B cell (primary cell): ENCODE measurements around the gene AP4E1. TPM values are rescaled to one million over a fixed set of nuclear protein-coding genes. Genes with fewer than 3 reads are reported as not detected.

Experiments used
- ATAC-seq: fragments of 200-7000 bp; cut with Tn5 transposase; one replicate; pipeline ENCODE4 v1.10.0; 2021; ENCODE audit warnings: low read depth, mild to moderate bottlenecking, moderate number of reproducible peaks, moderate library complexity
- CTCF ChIA-PET: fragments of 350-600 bp; sonication (Branson Sonifier 250); formaldehyde crosslinking; loops from one replicate; lab custom pipeline; 2021; ENCODE audit warnings: antibody characterized with exemption, inconsistent platforms; lab: Charles Lee
- POLR2A ChIA-PET: fragments of 350-600 bp; sonication (Branson Sonifier 250); formaldehyde crosslinking; loops from one replicate; lab custom pipeline; 2021; ENCODE audit warnings: antibody characterized with exemption; lab: Charles Lee
- DNase-seq: peaks from one replicate; pipeline ENCODE4 v3.0.0; 2013
- H2AFZ ChIP-seq: 2 replicates; pipeline ENCODE4 v1.6.1; 2012; ENCODE audit warnings: mild to moderate bottlenecking, low read depth, low read length; ENCODE audit not compliant: insufficient read depth, poor library complexity, severe bottlenecking
- H3K27ac ChIP-seq, 2 donors: 1 replicate in 1 of 2; 2 replicates in 1 of 2; pipeline ENCODE4 v1.5.1; 2012 to 2013; ENCODE audit warnings: low read length in 2 of 2, mild to moderate bottlenecking in 2 of 2, moderate library complexity in 1 of 2
- H3K27me3 ChIP-seq, 4 experiments: fragments of 200-600 bp in 1 of 4; sonication (generic) in 1 of 4; replicated peaks in 1 of 4; 1 replicate in 2 of 4; 2 replicates in 2 of 4; pipeline versions ENCODE4 v1.6.1 to v1.7.0; 2013 to 2016; ENCODE audit warnings: low read length in 3 of 4, mild to moderate bottlenecking in 2 of 4, mixed read lengths in 1 of 4, moderate library complexity in 1 of 4; ENCODE audit not compliant: insufficient read depth in 4 of 4, control insufficient read depth in 3 of 4; ENCODE audit errors: control extremely low read depth in 1 of 4
- H3K36me3 ChIP-seq, 2 experiments: replicated peaks in 1 of 2; 1 replicate in 1 of 2; 2 replicates in 1 of 2; pipeline versions ENCODE4 v1.6.1 to v1.7.1; 2013; ENCODE audit warnings: low read length in 1 of 2; ENCODE audit not compliant: insufficient read depth in 2 of 2, control insufficient read depth in 1 of 2; ENCODE audit errors: control extremely low read depth in 1 of 2, extremely low read depth in 1 of 2
- H3K4me1 ChIP-seq, 2 donors: fragments of 200-600 bp in 1 of 2; sonication (generic) in 1 of 2; 1 replicate in 1 of 2; 2 replicates in 1 of 2; pipeline versions ENCODE4 v1.5.1 to v1.6.1; 2013 to 2017; ENCODE audit warnings: low read length in 2 of 2; ENCODE audit not compliant: control insufficient read depth in 2 of 2, insufficient read depth in 2 of 2
- H3K4me2 ChIP-seq: replicated peaks from 2 replicates; pipeline ENCODE3; 2012; ENCODE audit warnings: mild to moderate bottlenecking, low read depth, low read length; ENCODE audit not compliant: poor library complexity, severe bottlenecking
- H3K4me3 ChIP-seq, 5 experiments: fragments of 200-600 bp in 1 of 5; sonication (generic) in 1 of 5; 1 replicate in 3 of 5; 2 replicates in 2 of 5; pipeline versions ENCODE4 v1.5.1 to v1.7.0; 2011 to 2016; ENCODE audit warnings: low read length in 4 of 5, mild to moderate bottlenecking in 4 of 5, low read depth in 2 of 5, control low read depth in 1 of 5, moderate library complexity in 1 of 5; ENCODE audit not compliant: insufficient read depth in 1 of 5; ENCODE audit errors: control extremely low read depth in 1 of 5, extremely low read depth in 1 of 5
- H3K79me2 ChIP-seq: fragments of 200-600 bp; sonication (generic); one replicate; pipeline ENCODE4 v1.6.0; 2016; ENCODE audit warnings: low read length; ENCODE audit not compliant: control insufficient read depth, insufficient read depth
- H3K9ac ChIP-seq: fragments of 200-600 bp; sonication (generic); 2 replicates; pipeline ENCODE4 v1.6.1; 2017; ENCODE audit warnings: mild to moderate bottlenecking, low read length, moderate library complexity
- H3K9me3 ChIP-seq, 3 donors: one replicate each; pipeline versions ENCODE4 v1.6.1 to v1.7.1; 2013; ENCODE audit warnings: low read length in 2 of 3; ENCODE audit not compliant: control insufficient read depth in 2 of 3, insufficient read depth in 1 of 3; ENCODE audit errors: control extremely low read depth in 1 of 3
- H4K20me1 ChIP-seq: 2 replicates; pipeline ENCODE4 v1.6.0; 2012; ENCODE audit warnings: mild to moderate bottlenecking, low read length; ENCODE audit not compliant: insufficient read depth, control insufficient read depth, poor library complexity, severe bottlenecking
- H3K27ac Mint-ChIP-seq: one replicate; pipeline ENCODE4 v1.8.0; 2021; ENCODE audit warnings: mixed read lengths
- H3K27me3 Mint-ChIP-seq: one replicate; pipeline ENCODE4 v1.8.0; 2021; ENCODE audit warnings: mixed read lengths
- H3K4me1 Mint-ChIP-seq: one replicate; pipeline ENCODE4 v1.8.0; 2021; ENCODE audit warnings: mixed read lengths
- H3K4me3 Mint-ChIP-seq: one replicate; pipeline ENCODE4 v1.8.0; 2021; ENCODE audit warnings: mixed read lengths
- H3K9me3 Mint-ChIP-seq: one replicate; pipeline ENCODE4 v1.8.0; 2022; ENCODE audit warnings: mixed read lengths; ENCODE audit not compliant: insufficient read depth
- CTCF ChIP-seq: fragments of 200-600 bp; IDR thresholded peaks from one replicate; pipeline ENCODE4 v1.8.0; 2022; ENCODE audit warnings: antibody characterized with exemption, mild to moderate bottlenecking
- EZH2 ChIP-seq: IDR thresholded peaks from 2 replicates; pipeline ENCODE4 v1.6.1; 2012; ENCODE audit warnings: borderline replicate concordance, low read depth, mild to moderate bottlenecking, moderate library complexity, low read length; ENCODE audit not compliant: insufficient read depth, poor library complexity, severe bottlenecking
- WGBS: methylation state at CpG from one replicate; pipeline ENCODE4 v1.1.5; 2013; ENCODE audit warnings: missing lambda C conversion rate; ENCODE audit not compliant: insufficient coverage; 5-methylcytosine and 5-hydroxymethylcytosine counted together
- intact Hi-C: fragments of 100-400 bp; cut with micrococcal nuclease; formaldehyde crosslinking; loops from one replicate; pipeline ENCODE4 v1.10.0; 2022
- polyA plus RNA-seq: library from polyadenylated mRNA; depleted of rRNA; stranded (reverse); fragments of >200 nt; gene quantifications from 2 replicates; pipeline ENCODE4 v1.2.3, GENCODE V29; 2012
- total RNA-seq, 2 donors: library from RNA; stranded (reverse); fragments of 120-200 nt in 1 of 2; gene quantifications; 1 replicate in 1 of 2; 2 replicates in 1 of 2; pipeline versions ENCODE4 v1.2.3 to v1.2.4, GENCODE V29; 2013 to 2022

The AP4E1 gene
- total and polyA plus RNA-seq, 2 donors (not counting 1 experiment from before 2014, with no cell fraction given): 2.8 to 12.0 TPM

- CTCF ChIA-PET: interaction anchor here (0.7 to 4.4 kb wide), 13 partner anchors 10 to 219 kb away, joined by 3 to 30 read pairs (median 4); partner anchors contain the start of gene SPPL2A
- H3K27me3 Mint-ChIP-seq: no peaks in the 10 kb centered on the region
- no peak overlapping the region for H3K4me3 Mint-ChIP-seq
- WGBS: no CpG with 5 or more reads among the region's 2 CpGs
- no peaks in the 10 kb centered on the region for H4K20me1 ChIP-seq
- DNase-seq (no peak), ATAC-seq (no peak)
- peaks cover 0 to 12% (median 4%) of the 10 kb centered on the region in 3 donors for H3K9me3 ChIP-seq
- peaks cover 0 to 9% of the 10 kb centered on the region in 2 donors for H3K4me1 ChIP-seq
- POLR2A ChIA-PET: no interaction called here
- H3K79me2 ChIP-seq: no peaks in the 10 kb centered on the region
- no peak overlapping the region for H3K27ac Mint-ChIP-seq
- TF ChIP-seq EZH2 (no peak), CTCF (no peak)
- H3K36me3 ChIP-seq: no peaks in the 10 kb centered on the region
- no peaks in the 10 kb centered on the region for H3K27me3 ChIP-seq
- H3K4me3 ChIP-seq: no peak overlapping the region
- intact Hi-C loops: loop anchor here (1.0 kb wide), 2 partner anchors 8 to 21 kb away; no protein-coding TSS in a partner anchor
- H3K9ac ChIP-seq: no peak overlapping the region
- H3K4me2 ChIP-seq: no peak overlapping the region
- no peak overlapping the region for H3K27ac ChIP-seq
- H2AFZ ChIP-seq: no peak overlapping the region
- peaks cover 16% of the 10 kb centered on the region for H3K4me1 Mint-ChIP-seq
- peaks cover 2% of the 10 kb centered on the region for H3K9me3 Mint-ChIP-seq
Observed at GRCh38 chr15:50886611-50887345, 21.7 kb upstream of the AP4E1 start.

- no peaks in the 10 kb centered on the region for H3K36me3 ChIP-seq
- H3K9ac ChIP-seq: no peak overlapping the region
- H2AFZ ChIP-seq: no peak overlapping the region
- POLR2A ChIA-PET: interaction anchor here (0.7 kb wide), 1 partner anchor 24 kb away, joined by 4 read pairs; no protein-coding TSS in a partner anchor
- no peak overlapping the region for H3K27ac Mint-ChIP-seq
- CTCF ChIA-PET: interaction anchor here (0.8 to 4.4 kb wide), 4 partner anchors 10 to 213 kb away, joined by 3 to 30 read pairs (median 9); no protein-coding TSS in a partner anchor
- no peak overlapping the region for H3K27ac ChIP-seq
- intact Hi-C loops: no loop called here
- H4K20me1 ChIP-seq: no peaks in the 10 kb centered on the region
- H3K9me3 ChIP-seq: peaks cover 0 to 12% (median 4%) of the 10 kb centered on the region in 3 donors
- no CpG with 5 or more reads among the region's 3 CpGs for WGBS
- TF ChIP-seq EZH2 (no peak), CTCF (no peak)
- H3K27me3 ChIP-seq: no peaks in the 10 kb centered on the region
- peaks cover 0 to 9% of the 10 kb centered on the region in 2 donors for H3K4me1 ChIP-seq
- peaks cover 16% of the 10 kb centered on the region for H3K4me1 Mint-ChIP-seq
- peaks cover 2% of the 10 kb centered on the region for H3K9me3 Mint-ChIP-seq
- no peak for ATAC-seq
- no peak overlapping the region for H3K4me2 ChIP-seq
- no peaks in the 10 kb centered on the region for H3K27me3 Mint-ChIP-seq
- H3K79me2 ChIP-seq: no peaks in the 10 kb centered on the region
- DNase-seq: no peak
- H3K4me3 Mint-ChIP-seq: no peak overlapping the region
- H3K4me3 ChIP-seq: no peak overlapping the region
Observed at GRCh38 chr15:50888054-50888453, 20.4 kb upstream of the AP4E1 start.
